SK-N-MC (cell line): ENCODE data around the gene STAT5B.

ENCODE experiments used
- EZH2 ChIP-seq: fragments of 200-600 bp; sonication (generic); IDR thresholded peaks from one replicate; pipeline ENCODE4 v1.6.1; 2017; ENCODE audit warnings: antibody characterized with exemption
- FOXP2 ChIP-seq: optimal IDR thresholded peaks from 2 replicates; pipeline ENCODE3; 2011; ENCODE audit warnings: mild to moderate bottlenecking, moderate library complexity; ENCODE audit not compliant: insufficient read depth; ENCODE audit errors: extremely low read length, control extremely low read depth
- POLR2AphosphoS5 ChIP-seq: IDR thresholded peaks from 2 replicates; pipeline ENCODE4 v1.6.1; 2012; ENCODE audit warnings: mild to moderate bottlenecking, low read depth, low read length, borderline replicate concordance

DNA sequence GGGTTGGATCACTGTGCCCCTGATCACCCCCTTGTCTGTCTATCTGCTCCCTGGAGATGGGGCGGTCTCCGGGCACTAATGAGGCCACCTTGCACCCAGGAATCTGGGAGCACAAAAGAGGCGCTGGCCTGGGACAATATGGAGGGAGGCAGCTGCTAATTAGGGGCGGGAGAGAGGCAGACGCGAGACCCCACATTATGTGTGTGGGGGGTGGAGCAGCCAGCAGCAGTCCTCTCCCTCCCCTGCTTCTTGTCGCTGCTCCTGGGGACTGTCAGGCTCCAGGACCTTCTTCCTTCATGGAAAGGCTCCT lies 90.6 kb downstream of the STAT5B start:
- TF ChIP-seq EZH2 (no peak), POLR2AphosphoS5 (no peak), FOXP2 (no peak)
